ENCODE results near the gene CCDC17.

- TF ChIP-seq CTCF (IDR thresholded peaks at IDR 0.05) (no peak), POLR2A (IDR thresholded peaks at IDR 0.05) (no peak)
Observed at GRCh38 chr1:45621895-45622523, 1.8 kb downstream of the CCDC17 start.

Measured in thyroid gland (tissue), 4 donors.